Activated CD8-positive, alpha-beta T cell treated with anti-CD3 and anti-CD28 coated beads for 36 hours (primary cell): Measurements from ENCODE around the gene DHX34. TPM values are rescaled to one million over a fixed set of nuclear protein-coding genes. Genes with fewer than 3 reads are reported as not detected.

Experiments
- ATAC-seq: fragments of 200-7000 bp; cut with Tn5 transposase; one replicate; pipeline ENCODE4 v1.10.0; 2021; ENCODE audit warnings: mild to moderate bottlenecking, moderate library complexity
- CTCF ChIA-PET: fragments of 350-600 bp; sonication (Branson Sonifier 250); formaldehyde crosslinking; loops from one replicate; lab custom pipeline; 2021; ENCODE audit warnings: antibody characterized with exemption; lab: Charles Lee
- POLR2A ChIA-PET: fragments of 350-600 bp; sonication (Branson Sonifier 250); formaldehyde crosslinking; loops from one replicate; lab custom pipeline; 2021; ENCODE audit warnings: antibody characterized with exemption; lab: Charles Lee
- DNase-seq: peaks from one replicate; pipeline ENCODE4 v3.0.0-alpha.2; 2020
- H3K27ac Mint-ChIP-seq: one replicate; pipeline ENCODE4 v1.8.0; 2021; ENCODE audit warnings: mild to moderate bottlenecking, mixed read lengths
- H3K27me3 Mint-ChIP-seq: one replicate; pipeline ENCODE4 v1.8.0; 2021; ENCODE audit warnings: mixed read lengths
- H3K36me3 Mint-ChIP-seq: one replicate; pipeline ENCODE4 v1.8.0; 2021; ENCODE audit warnings: low read depth, mixed read lengths
- H3K4me1 Mint-ChIP-seq: one replicate; pipeline ENCODE4 v1.8.0; 2021; ENCODE audit warnings: low read depth, mixed read lengths
- H3K4me3 Mint-ChIP-seq: one replicate; pipeline ENCODE4 v1.8.0; 2021; ENCODE audit warnings: mild to moderate bottlenecking, moderate library complexity, mixed read lengths
- H3K9me3 Mint-ChIP-seq: one replicate; pipeline ENCODE4 v1.8.0; 2021; ENCODE audit warnings: mixed read lengths
- CTCF ChIP-seq: fragments of 200-600 bp; IDR thresholded peaks from one replicate; pipeline ENCODE4 v1.8.0; 2022; ENCODE audit warnings: antibody characterized with exemption, mild to moderate bottlenecking
- intact Hi-C: fragments of 100-400 bp; cut with micrococcal nuclease; formaldehyde crosslinking; loops from one replicate; pipeline ENCODE4 v1.10.0; 2022
- total RNA-seq, 2 experiments: library from RNA; stranded (reverse); gene quantifications; one replicate each; pipeline ENCODE4 v1.2.3, GENCODE V29; 2021

The DHX34 gene
- total RNA-seq, 2 experiments from 2014 or later: 14.2 to 14.9 TPM

- peaks cover 72% of the 10 kb centered on the region for H3K27me3 Mint-ChIP-seq
- intact Hi-C loops: no loop called here
- no peak for DNase-seq
- no peaks in the 10 kb centered on the region for H3K9me3 Mint-ChIP-seq
- no peak overlapping the region for H3K27ac Mint-ChIP-seq
- peaks cover 26% of the 10 kb centered on the region for H3K4me1 Mint-ChIP-seq
- no peak for TF ChIP-seq CTCF
- POLR2A ChIA-PET: no interaction called here
- CTCF ChIA-PET: interaction anchor here (1.1 kb wide), 1 partner anchor 15 kb away, joined by 3 read pairs; no protein-coding TSS in a partner anchor
- no peak for ATAC-seq
- no peaks in the 10 kb centered on the region for H3K36me3 Mint-ChIP-seq
- no peak overlapping the region for H3K4me3 Mint-ChIP-seq
Observed at GRCh38 chr19:47417746-47418691, 68.9 kb downstream of the DHX34 start.

GRCh38 chr19:47418692-47419029 lies 69.5 kb downstream of the DHX34 start:
- Mint-ChIP-seq H3K27me3 (peaks cover 78% of the 10 kb centered on the region), H3K4me1 (peaks cover 26% of the 10 kb centered on the region), H3K9me3 (no peaks in the 10 kb centered on the region), H3K4me3 (no peak overlapping the region), H3K27ac (no peak overlapping the region), H3K36me3 (no peaks in the 10 kb centered on the region)
- DNase-seq (no peak), ATAC-seq (peak; percentile 7)
- TF ChIP-seq CTCF: no peak
- CTCF ChIA-PET: no interaction called here
- POLR2A ChIA-PET: no interaction called here
- intact Hi-C loops: no loop called here

GRCh38 chr19:47419030-47419783 lies 70.1 kb downstream of the DHX34 start, which contains the start of gene MEIS3:
Gene MEIS3, minus strand, starts transcription at chr19:47419527. Its CDS starts 446 bp downstream, at chr19:47419081.
- Mint-ChIP-seq H3K27me3 (peaks cover 76% of the 10 kb centered on the region), H3K4me1 (peaks cover 26% of the 10 kb centered on the region), H3K9me3 (no peaks in the 10 kb centered on the region), H3K36me3 (no peaks in the 10 kb centered on the region), H3K27ac (no peak within 1 kb of the TSS), H3K4me3 (no peak within 1 kb of the TSS)
- intact Hi-C loops: no loop called here
- CTCF ChIA-PET: no interaction called here
- no peak for DNase-seq
- TF ChIP-seq CTCF: no peak
- POLR2A ChIA-PET: interaction anchor here (0.5 kb wide), 1 partner anchor 1391 kb away, joined by 3 read pairs; no protein-coding TSS in a partner anchor
- no peak for ATAC-seq

GRCh38 chr19:47419789-47420188 lies 70.7 kb downstream of the DHX34 start:
- Mint-ChIP-seq H3K36me3 (no peaks in the 10 kb centered on the region), H3K4me3 (no peak overlapping the region), H3K9me3 (no peaks in the 10 kb centered on the region), H3K4me1 (peaks cover 26% of the 10 kb centered on the region), H3K27me3 (peaks cover 75% of the 10 kb centered on the region), H3K27ac (no peak overlapping the region)
- ATAC-seq (no peak), DNase-seq (no peak)
- ChIA-PET POLR2A (interaction anchor here (1.2 kb wide), 1 partner anchor 65 kb away, joined by 4 read pairs; no protein-coding TSS in a partner anchor), CTCF (no interaction called here)
- no peak for TF ChIP-seq CTCF
- intact Hi-C loops: no loop called here
